Neural progenitor cell (in vitro differentiated cells): Measurements from ENCODE around the gene LRRC37A2.
"Not testable (repeated sequence)": the region's sequence is repeated elsewhere in the genome, so short reads cannot be mapped to it uniquely, and the experiment has no call there.

Experiments
- CTCF ChIP-seq: fragments of 200-600 bp; sonication (generic); IDR thresholded peaks from 2 replicates; pipeline ENCODE4 v1.5.1; 2017; ENCODE audit warnings: antibody characterized with exemption, mild to moderate bottlenecking
- EZH2 ChIP-seq: fragments of 200-600 bp; sonication (generic); IDR thresholded peaks from 2 replicates; pipeline ENCODE4 v1.6.1; 2017; ENCODE audit warnings: antibody characterized with exemption, mild to moderate bottlenecking, moderate library complexity
- EZH2phosphoT487 ChIP-seq: fragments of 200-600 bp; sonication (generic); IDR thresholded peaks from 2 replicates; pipeline ENCODE4 v1.6.1; 2017; ENCODE audit warnings: antibody characterized with exemption

- not testable (repeated sequence) for TF ChIP-seq CTCF, EZH2phosphoT487, EZH2
Observed at GRCh38 chr17:46571796-46572195, 59.5 kb downstream of the LRRC37A2 start.
